HG03571 (cell line): ENCODE data around the gene GON7.
"Not testable (repeated sequence)": the region's sequence is repeated elsewhere in the genome, so short reads cannot be mapped to it uniquely, and the experiment has no call there.

Source experiments
- ATAC-seq: cut with Tn5 transposase; IDR thresholded peaks from one replicate; pipeline ENCODE4 v1.9.1; 2021; ENCODE audit not compliant: unreplicated experiment

The GON7 gene, protein sequence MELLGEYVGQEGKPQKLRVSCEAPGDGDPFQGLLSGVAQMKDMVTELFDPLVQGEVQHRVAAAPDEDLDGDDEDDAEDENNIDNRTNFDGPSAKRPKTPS

GRCh38 chr14:93206793-93207467 lies at the start of gene GON7, which contains the start of gene UBR7:
GON7 (minus strand) TSS chr14:93207065; CDS start chr14:93207037, 28 bp downstream.
UBR7 (plus strand) TSS chr14:93207256; CDS start chr14:93207292, 36 bp downstream.
- ATAC-seq = peak; percentile 77

DNA sequence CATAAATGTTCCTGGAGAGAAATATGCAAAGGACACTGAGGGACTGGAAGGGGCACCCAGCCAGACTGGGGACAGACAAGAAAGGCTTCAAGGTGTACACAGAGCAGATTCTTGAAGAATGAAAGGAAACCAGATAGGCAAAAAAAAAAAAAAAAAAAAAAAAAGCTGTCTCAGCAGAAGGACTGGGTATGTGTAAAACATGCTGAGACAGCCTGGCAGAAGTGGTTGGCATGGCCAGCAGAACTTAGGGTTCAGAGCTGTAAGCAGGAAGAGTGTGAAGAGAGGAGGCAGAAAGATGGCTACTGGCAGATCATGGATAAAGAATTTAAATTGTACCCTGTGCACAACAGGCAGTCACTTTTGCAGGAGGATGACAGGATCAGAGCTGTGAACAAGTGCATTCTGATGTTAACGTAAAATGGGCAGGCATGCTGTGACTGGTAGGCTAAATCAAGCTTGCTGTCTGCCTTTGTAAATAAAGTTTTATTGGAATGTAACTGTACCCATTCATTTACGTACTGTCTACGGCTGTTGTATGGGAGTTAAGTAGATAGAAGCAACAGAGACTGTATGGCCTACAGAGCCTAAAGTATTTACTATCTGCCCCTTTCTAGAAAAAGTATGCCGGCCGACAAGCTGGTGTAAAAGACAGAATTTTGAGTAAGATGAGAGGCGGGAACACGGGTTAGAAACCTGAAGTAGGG lies 42.4 kb upstream of the GON7 start:
- no peak for ATAC-seq

DNA sequence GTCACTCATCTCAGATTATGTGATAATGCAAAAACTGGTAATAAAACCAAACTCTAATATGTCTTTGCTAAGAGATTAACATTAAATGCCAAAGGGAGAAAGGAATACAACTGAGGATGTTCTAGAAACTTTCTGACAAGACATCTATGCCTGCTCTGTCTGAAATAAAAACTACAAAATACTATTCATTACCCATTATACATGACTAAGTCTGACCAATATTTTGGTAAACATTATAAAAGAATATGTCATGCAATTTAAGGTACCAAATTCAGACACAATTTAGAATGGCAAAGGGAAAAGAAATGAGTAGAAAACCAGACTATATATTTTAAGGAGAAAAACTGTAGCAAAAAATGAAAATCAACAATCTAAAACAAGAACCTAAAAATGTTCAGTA lies 39.7 kb upstream of the GON7 start:
- ATAC-seq = no peak

DNA sequence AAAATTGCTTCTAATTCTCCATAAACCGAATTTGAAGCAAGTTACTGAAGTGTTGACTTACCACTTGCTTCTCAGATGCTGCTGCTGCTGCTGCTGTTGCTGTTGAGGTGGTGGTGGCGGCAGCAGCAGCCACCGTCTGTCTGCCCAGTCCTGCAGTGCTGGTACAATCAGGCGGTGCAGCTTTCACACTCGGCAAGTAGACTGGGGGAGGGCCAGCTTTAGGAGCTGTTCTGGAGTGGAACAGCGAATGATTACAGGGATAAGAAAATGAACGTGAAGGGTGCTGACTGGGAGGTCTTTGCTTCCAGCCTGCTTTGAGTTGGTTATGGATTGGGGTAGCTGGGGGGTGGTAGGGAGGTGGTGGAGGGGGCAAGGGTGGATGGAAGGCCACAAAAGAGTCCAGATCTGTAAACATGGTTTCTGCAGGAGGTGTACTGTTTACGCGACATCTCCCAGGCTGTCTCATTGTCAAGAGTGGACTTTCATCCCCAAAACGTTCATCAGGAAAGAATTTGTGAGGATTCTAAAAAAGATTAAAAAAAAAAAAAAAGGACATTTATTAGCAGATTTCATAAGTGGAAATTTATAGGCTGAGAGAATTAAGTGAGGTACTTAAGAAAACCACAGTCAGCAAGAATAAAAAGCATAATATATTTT lies 39.0 kb upstream of the GON7 start:
- ATAC-seq = no peak

DNA sequence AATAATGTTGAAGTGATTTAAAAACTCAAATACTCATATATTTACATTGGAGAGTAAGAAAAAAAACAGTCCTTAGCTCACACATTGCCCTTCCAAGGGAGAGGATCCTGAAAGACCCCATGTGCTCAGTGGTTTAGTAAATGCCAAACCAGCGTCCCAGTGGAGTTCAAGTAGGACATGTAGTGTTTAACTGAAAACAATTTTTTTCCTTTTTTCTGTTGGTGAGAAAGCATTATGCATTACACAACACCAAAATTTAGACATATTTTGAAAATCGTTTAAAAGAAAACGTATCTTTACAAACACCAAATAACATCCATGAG lies 33.8 kb upstream of the GON7 start:
- no peak for ATAC-seq

- ATAC-seq = no peak
These were observed 33.2 kb upstream of the GON7 start for GRCh38 chr14:93239869-93240677.

- no peak for ATAC-seq
These were observed 27.9 kb upstream of the GON7 start for GRCh38 chr14:93234798-93235197.

DNA sequence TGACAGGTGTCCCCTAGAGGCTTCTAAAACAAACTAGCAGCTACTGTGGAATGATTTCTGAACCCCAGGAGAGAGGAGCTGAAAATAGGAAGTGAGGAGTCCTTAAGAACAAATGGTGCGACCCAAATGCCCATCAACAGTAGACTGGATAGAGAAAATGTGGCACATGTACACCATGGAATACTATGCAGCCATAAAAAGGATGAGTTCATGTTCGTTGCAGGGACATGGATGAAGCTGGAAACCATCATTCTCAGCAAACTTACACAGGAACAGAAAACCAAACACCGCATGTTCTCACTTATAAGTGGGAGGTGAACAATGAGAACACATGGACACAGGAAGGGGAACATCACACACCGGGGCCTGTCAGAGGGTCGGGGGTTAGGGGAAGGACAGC lies 26.2 kb upstream of the GON7 start:
- not testable (repeated sequence) for ATAC-seq

DNA sequence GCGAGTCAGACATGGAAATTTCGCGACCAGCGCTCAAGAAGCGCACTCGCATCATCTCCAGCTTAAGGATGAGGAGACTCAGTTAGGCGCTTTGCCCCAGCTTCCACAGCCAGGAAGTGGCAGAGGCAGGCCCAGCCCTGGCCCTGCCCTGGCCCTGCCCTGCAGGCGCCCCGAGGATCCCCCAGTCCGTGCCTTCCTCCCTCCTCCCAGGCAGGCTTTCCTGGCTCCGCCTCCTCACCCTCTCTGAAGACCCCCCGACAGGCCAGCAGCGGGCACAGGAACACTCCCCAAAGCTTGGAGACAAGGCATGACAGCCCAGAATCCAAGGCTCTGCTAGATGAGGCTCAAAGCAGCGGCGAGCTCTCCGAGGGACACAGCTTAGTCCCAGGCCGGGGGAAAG lies 25.3 kb upstream of the GON7 start:
- no peak for ATAC-seq

DNA sequence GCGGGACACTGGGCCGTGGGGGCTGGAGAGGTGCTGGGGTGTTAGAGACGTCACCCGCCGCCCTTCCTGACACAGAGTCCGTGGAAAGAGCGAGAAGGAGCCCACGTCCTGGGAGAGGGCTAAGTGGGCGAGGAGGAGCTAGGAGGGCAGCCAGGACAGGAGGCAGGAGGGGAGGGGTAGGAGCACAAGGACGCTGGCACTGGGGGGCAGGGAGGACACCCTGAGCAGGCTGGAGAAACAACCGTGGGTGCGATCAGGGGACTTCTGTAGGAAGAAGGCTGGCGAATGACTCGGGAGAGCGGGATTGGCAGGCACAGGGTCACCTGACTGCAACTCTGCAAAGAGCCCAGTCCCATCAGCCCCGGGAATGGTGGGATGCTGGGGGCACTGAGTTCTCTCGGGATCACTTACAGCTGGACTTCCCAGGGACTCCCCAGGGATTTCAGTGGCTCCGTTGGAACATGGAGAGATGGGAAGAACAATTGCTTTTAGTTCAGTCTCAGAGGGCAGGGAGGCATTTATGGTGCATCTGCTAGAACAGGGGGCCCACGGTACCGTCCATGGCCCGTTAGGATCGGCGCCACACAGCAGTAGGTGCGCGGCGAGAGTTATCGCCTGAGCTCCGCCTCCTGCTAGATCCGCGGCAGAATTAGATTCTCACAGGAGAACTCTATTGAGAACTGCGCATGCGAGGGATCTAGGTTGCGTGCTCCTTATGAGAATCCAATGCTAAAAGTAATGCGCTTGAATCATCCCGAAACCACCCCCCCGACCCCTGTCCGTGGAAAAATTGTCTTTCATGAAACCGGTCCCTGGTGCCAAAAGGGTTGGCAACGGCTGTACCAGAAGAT lies 24.5 kb upstream of the GON7 start:
- no peak for ATAC-seq

DNA sequence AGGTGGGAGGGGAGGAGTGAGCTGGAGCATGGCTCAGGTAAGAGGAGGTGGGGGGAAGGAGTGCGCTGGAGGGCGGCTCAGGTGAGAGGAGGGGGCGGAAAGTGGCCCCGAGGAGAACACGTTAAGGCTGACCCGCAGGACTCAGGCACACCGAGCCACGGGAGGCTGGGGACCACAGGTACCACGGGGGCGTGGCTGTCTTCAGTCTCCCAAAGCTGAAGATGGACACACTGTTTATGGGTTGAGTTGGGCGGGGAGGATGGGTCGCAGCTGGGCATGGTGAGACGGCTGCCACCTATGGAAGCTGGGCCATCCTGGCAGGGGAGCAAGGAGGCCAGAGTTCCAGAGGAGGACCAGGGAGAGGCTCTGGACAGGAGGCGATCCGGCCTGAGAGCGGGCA lies 23.7 kb upstream of the GON7 start:
- ATAC-seq = no peak

GRCh38 chr14:93228550-93228949 lies 21.7 kb upstream of the GON7 start:
- ATAC-seq = no peak

- no peak for ATAC-seq
These were observed 16.7 kb upstream of the GON7 start for GRCh38 chr14:93223565-93223964.

- no peak for ATAC-seq
These were observed 13.6 kb upstream of the GON7 start for GRCh38 chr14:93220509-93220908.

GRCh38 chr14:93219103-93219726 lies 12.3 kb upstream of the GON7 start:
- peak; percentile 62 for ATAC-seq

DNA sequence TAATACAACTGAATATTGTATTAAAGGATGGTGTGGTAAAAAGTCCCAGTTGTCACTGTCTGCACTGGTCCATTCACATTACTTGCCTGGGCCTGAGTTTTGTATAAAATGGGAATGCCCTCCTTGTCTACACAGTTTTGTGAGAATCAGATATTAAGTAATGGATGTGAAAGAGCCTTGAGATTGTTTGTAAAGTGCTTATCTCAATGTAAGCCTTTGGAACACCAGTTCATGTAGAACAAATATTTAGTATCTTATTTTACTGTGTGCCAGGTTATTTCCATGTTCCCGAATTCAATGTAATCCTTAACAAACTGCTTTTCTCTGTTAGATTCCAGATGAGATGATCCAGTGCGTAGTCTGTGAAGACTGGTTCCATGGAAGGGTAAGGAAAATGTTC lies 7.7 kb upstream of the GON7 start:
- ATAC-seq = no peak

- no peak for ATAC-seq
These were observed 5.6 kb upstream of the GON7 start for GRCh38 chr14:93212432-93212831.

- ATAC-seq = peak; percentile 33
These were observed 823 bp upstream of the GON7 start for GRCh38 chr14:93207468-93208308.

- no peak for ATAC-seq
These were observed 5.6 kb downstream of the GON7 start for GRCh38 chr14:93201155-93201704.
